Fibroblast of skin of right biceps (primary cell): Measurements from ENCODE around the gene TTC34.
"Not testable (repeated sequence)": the region's sequence is repeated elsewhere in the genome, so short reads cannot be mapped to it uniquely, and the experiment has no call there.

Experiments
- DNase-seq: peaks from one replicate; pipeline ENCODE4 v3.0.0-alpha.2; 2013

Gene TTC34

GRCh38 chr1:2796890-2797740 lies 4.4 kb downstream of the TTC34 start:
- no peak for DNase-seq

- DNase-seq: no peak
Observed at GRCh38 chr1:2795926-2796325, 5.6 kb downstream of the TTC34 start.

- DNase-seq: no peak
Observed at GRCh38 chr1:2791027-2791760, 10.3 kb downstream of the TTC34 start.

- DNase-seq: no peak
Observed at GRCh38 chr1:2789986-2790581, 11.4 kb downstream of the TTC34 start.

GRCh38 chr1:2789164-2789985 lies 12.1 kb downstream of the TTC34 start:
- DNase-seq: no peak

GRCh38 chr1:2788506-2789163 lies 12.9 kb downstream of the TTC34 start:
- no peak for DNase-seq

- no peak for DNase-seq
Observed at GRCh38 chr1:2787163-2787911, 14.2 kb downstream of the TTC34 start.

GRCh38 chr1:2786329-2787162 lies 14.9 kb downstream of the TTC34 start:
- DNase-seq: no peak

- DNase-seq: no peak
Observed at GRCh38 chr1:2785631-2786328, 15.7 kb downstream of the TTC34 start.

- no peak for DNase-seq
Observed at GRCh38 chr1:2784854-2785630, 16.5 kb downstream of the TTC34 start.

GRCh38 chr1:2783435-2784397 lies 17.8 kb downstream of the TTC34 start:
- DNase-seq: no peak

- no peak for DNase-seq
Observed at GRCh38 chr1:2783069-2783434, 18.4 kb downstream of the TTC34 start.

- DNase-seq: no peak
Observed at GRCh38 chr1:2781627-2782026, 19.9 kb downstream of the TTC34 start.

GRCh38 chr1:2778220-2778592 lies 23.3 kb downstream of the TTC34 start:
- no peak for DNase-seq

GRCh38 chr1:2777424-2778219 lies 23.9 kb downstream of the TTC34 start:
- DNase-seq: no peak

- not testable (repeated sequence) for DNase-seq
Observed at GRCh38 chr1:2775333-2775732, 26.2 kb downstream of the TTC34 start.

GRCh38 chr1:2768052-2768451 lies 33.4 kb downstream of the TTC34 start:
- DNase-seq: not testable (repeated sequence)
